ENCODE results near the gene MDM2.
"Not testable (repeated sequence)": the region's sequence is repeated elsewhere in the genome, so short reads cannot be mapped to it uniquely, and the experiment has no call there.

The MDM2 gene

DNA sequence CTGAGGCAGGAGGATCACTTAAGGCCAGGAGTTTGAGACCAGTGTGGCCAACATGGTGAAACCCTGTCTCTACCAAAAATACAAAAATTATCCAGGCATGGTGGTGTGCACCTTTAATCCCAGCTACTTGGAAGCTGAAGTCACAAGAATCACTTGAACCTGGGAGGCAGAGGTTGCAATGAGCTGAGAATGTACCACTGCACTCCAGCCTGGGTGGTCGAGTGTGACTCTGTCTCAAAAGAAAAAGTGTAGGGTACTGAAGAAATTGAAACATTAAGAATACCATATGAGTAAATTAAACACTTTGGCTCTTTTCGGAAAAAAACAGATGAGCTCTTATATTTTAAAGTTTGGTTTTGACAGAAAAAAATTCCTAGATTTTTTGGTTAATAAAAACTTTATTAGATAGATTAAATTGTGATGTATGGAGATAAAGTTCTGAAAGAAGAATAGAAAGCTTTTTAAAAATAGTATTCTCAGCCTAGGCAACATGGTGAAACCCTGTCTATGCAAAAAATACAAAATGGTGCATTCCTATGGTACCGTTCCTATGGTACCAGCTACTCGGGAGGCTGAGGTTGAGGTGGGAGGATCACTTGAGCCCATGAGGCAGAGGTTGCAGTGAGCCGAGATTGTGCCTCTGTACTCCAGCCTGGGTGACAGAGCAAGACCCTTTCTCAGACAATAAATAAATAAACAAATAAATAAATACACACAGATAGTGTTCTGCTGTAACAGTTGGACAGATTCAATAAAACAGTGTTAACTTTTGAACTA is 20.1 kb downstream of the MDM2 start:
- no peak for DNase-seq (ENCODE audit: low read depth, low spot score)

DNA sequence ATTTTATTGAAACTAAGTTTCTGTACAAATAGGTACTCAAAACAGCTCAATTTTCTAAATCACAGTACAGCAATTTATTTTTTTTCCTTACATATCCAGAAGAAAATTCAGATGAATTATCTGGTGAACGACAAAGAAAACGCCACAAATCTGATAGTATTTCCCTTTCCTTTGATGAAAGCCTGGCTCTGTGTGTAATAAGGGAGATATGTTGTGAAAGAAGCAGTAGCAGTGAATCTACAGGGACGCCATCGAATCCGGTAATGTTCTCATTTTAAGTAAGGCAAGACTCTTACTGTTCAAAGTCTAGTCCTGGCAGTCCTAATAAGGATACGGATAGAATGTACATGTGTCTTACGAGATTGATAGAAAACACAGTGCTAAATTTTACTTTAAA is 20.7 kb downstream of the MDM2 start:
- DNase-seq (ENCODE audit: low read depth, low spot score) = no peak

DNA sequence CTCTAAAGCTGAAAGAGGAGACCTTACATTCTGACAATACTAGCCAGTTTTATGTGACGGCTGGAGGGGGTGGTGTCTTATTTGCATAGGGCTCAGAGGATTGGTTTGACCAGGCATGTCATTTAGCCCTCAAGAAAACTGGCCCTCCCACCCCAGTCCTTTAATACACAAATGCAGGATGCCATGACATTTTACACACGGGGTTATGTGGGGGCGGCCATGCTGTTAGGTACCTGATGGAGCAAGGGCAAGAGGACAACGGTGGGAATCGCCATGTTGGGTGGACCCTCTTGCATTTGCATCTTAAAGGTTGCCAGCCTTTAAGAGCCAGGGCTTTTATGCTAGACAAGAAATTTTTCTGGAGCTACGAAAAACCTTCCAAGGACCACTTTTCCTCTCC is 23.3 kb downstream of the MDM2 start:
- no peak for DNase-seq (ENCODE audit: low read depth, low spot score)

DNA sequence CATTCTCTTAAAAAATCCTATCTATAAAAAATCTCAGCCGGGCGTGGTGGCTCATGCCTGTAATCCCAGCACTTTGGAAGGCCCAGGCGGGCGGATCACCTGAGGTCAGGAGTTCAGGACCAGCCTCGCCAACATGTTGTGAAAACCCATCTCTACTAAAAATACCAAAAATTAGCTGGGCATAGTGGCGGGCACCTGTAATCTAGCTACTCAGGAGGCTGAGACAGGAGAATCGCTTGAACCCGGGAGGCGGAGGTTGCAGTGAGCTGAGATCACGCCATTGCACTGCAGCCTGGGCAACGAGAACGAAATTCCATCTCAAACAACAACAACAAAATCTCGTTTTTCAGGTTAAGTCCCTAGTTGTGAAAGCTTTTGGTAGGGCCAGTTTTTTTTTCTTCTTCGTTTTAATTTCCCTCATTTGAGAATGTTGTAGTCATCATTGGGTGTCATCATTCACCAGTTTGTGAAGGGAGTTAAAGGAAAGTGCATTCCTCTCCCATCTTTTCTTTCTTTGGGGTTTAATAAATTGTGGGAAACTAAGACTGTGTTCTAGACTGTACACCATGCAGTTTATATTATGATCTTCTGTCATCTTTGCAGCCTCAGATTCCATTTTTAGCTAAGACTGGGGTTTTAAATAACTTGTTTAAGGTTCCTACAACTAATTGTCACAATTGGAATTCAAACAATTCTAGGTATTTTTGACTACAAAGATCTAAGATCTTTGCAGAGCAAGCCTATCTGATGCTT is 23.9 kb downstream of the MDM2 start:
- DNase-seq (ENCODE audit: low read depth, low spot score) = no peak

DNA sequence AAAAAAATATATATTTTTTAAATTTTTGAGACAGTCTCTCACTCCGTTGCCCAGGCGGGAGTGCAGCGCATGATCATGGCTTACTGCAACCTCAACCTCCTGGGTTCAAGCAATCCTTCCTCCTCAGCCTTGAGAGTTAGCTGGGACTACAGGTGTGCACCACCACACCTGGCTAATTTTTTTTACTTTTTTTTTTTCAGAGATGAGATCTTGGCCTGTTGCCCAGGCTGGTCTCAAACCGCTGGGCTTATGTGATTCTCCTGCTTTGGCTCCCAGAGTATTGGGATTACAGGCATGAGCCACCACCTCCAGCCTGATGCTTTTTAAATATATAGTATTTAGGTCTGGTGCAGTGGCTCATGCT is 24.5 kb downstream of the MDM2 start:
- DNase-seq (ENCODE audit: low read depth, low spot score) = no peak

DNA sequence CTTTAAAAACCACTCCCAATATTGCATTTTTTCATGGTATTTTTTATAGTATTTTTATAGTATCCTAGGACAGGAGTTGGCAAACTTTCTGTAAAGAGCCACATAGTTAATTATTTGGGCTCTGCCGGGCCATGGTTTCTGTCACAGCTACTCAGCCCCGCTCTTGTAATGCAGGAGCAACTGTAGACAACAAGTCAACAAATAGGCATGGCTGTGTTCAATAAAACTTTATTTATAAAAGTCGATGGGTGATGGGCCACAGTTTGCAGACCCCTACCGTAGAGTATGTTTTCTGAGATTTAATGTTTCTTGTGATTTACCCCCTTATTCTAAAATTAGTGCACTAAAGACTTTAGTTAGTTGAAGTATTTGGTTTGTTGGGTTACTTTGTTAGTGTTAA is 25.5 kb downstream of the MDM2 start:
- DNase-seq (ENCODE audit: low read depth, low spot score) = no peak

DNA sequence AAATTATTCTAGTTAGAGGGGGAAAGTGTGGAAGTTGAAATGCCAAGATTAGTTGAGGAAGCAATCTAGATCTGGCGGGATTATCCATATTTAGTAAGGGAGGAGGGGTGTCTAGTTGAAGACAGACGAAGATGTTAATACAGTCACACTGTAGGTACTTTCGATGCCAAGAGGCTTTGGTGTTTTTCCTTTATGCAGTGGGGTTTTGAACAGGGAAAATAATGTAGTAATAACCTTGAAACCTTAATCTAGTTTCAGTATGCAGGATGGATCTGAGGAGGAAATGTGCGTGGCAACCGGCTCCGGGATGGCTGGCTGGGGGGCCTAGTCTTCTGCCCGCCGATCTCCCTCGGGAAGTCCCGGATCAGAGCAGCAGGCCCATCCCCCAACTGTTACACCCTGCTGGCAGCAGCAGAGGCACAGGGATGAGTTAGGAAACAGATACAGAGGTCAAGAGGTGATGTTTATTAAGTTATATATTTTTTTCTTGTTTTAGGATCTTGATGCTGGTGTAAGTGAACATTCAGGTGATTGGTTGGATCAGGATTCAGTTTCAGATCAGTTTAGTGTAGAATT is 27.4 kb downstream of the MDM2 start:
- DNase-seq (ENCODE audit: low read depth, low spot score) = no peak

DNA sequence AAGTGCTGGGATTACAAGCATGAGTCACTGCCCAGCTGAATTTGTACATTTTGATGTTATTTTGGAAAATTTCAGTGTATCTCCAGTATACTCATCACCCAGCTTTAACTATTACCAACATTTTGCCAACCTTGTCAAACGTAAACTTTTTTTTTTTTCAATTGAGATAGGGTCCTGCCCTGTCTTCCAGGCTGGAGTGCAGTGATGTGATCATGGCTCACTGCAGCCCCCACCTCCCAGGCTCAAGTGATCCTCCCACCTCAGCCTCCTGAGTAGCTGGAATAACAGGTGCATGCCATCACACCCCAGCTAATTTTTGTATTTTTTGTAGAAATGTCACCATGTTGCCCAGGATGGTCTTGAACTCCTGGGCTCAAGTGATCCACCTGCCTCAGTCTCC is 29.2 kb downstream of the MDM2 start:
- DNase-seq (ENCODE audit: low read depth, low spot score) = no peak

DNA sequence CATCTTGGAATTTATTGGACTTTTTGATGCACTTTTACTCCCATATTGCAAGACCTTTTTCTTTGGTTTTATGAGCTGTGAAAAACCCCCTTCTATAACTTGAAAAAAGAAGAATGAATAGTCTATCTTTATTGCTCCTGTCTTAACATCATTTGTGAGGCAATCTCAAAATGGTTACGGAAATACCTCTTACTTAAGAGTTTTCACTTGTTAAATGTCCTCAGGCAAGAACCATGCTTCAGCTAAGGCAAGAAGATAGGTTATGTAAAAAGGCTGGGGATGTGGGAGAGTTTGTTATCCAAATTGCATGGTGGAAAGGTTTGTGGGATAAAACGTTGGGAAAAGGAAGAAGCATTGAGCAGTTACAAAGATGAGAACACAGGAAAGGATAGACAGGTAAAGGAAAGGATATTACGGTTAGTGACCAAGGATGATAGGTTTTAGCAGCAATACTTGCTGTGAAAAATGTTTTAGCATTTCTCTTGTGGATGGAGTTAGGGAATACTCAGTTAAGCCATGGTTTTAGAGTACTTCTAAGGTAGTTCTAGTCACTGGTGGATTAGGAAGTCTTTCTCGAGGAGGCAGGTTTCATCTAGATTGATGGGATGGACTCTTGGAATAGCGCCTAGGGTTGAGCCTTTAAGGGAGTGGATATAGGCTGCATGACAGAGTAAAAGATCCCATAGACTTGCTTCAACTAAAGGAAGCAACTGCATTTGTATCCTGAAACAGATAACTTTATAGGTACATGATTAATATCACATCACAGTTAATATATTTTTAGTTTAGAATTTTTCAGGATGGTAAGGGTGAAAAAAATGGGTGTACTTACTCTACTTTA is 30.3 kb downstream of the MDM2 start:
- DNase-seq (ENCODE audit: low read depth, low spot score) = no peak

DNA sequence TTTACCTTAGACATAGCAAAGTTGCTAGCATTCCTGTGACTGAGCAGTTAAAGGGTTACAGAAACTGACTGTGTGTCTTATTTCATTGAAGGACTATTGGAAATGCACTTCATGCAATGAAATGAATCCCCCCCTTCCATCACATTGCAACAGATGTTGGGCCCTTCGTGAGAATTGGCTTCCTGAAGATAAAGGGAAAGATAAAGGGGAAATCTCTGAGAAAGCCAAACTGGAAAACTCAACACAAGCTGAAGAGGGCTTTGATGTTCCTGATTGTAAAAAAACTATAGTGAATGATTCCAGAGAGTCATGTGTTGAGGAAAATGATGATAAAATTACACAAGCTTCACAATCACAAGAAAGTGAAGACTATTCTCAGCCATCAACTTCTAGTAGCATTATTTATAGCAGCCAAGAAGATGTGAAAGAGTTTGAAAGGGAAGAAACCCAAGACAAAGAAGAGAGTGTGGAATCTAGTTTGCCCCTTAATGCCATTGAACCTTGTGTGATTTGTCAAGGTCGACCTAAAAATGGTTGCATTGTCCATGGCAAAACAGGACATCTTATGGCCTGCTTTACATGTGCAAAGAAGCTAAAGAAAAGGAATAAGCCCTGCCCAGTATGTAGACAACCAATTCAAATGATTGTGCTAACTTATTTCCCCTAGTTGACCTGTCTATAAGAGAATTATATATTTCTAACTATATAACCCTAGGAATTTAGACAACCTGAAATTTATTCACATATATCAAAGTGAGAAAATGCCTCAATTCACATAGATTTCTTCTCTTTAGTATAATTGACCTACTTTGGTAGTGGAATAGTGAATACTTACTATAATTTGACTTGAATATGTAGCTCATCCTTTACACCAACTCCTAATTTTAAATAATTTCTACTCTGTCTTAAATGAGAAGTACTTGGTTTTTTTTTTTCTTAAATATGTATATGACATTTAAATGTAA is 31.5 kb downstream of the MDM2 start:
- no peak for DNase-seq (ENCODE audit: low read depth, low spot score)

DNA sequence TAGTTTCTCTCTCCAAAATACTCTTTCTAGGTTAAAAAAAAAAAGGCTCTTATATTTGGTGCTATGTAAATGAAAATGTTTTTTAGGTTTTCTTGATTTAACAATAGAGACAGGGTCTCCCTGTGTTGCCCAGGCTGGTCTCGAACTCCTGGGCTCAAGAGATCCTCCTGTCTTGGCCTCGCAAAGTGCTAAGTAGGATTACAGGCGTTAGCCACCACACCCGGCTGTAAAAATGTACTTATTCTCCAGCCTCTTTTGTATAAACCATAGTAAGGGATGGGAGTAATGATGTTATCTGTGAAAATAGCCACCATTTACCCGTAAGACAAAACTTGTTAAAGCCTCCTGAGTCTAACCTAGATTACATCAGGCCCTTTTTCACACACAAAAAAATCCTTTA is 33.2 kb downstream of the MDM2 start:
- not testable (repeated sequence) for DNase-seq (ENCODE audit: low read depth, low spot score)

DNA sequence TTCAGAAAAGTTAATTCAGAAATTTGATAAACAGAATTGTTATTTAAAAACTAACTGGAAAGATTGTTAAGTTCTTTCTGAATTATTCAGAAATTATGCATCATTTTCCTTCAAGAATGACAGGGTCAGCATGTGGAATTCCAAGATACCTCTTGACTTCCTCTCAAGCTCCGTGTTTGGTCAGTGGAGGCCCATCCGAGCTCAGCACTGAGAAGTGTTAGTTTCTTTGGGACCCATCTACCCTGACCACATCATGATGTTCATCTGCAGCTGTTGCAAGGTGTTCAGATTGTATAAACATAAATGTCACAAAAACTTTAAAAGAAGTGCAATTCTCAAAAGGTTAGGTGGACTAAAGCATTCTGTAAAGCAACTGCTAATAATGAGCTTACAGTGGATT is 33.7 kb downstream of the MDM2 start:
- DNase-seq (ENCODE audit: low read depth, low spot score) = no peak

DNA sequence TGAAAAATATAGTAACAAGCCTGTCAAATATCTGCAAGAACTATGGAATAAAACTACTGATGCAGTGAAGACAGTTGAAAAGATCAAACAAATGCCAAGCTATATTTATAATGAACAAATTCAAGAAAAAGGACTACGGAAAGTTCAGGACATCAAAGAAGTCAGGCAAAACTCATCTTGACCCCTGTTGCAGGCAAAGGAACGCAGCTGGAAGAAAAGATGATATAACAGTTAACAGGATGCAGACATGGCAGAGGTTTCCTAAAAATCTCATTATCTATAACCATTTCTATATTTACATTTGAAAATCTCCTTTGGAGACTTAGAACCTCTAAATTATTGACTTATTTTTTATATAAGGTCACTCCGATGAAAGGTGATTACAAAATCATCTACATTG is 34.1 kb downstream of the MDM2 start:
- no peak for DNase-seq (ENCODE audit: low read depth, low spot score)

DNA sequence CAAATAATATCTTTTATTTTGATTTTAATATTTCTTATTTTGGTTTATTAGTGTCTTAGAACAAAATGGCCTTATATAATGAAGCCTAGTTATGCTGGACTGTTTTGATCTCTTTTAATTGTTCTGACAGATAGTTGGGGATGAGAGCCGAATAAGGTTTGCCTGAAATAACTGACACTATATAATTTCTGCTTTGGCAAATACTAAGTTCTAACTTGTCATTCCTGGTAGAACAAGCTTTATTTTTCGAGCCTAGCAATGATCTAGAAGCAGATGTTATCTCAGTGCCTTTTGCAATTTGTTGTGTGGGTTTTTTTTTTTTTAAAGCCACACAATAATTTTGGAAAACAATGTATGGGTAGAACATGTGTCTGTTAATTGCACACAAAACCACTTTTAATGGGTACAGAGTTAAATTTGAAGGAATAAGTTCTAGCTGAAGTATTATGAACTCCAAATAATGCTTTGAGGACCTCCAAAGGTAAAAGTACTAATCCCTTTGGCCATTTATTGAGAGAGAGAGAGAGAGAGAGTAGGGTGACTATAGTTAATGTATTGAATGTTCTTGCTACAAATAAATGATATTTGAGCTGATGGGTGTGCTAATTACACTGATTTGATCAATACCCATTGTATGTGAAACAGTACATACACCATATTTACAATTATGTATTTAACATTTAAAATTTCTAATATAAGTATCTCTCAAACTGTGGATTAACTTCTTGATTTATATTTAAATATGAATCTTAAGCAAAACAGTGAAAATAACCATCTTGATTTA is 35.0 kb downstream of the MDM2 start:
- DNase-seq (ENCODE audit: low read depth, low spot score) = no peak

DNA sequence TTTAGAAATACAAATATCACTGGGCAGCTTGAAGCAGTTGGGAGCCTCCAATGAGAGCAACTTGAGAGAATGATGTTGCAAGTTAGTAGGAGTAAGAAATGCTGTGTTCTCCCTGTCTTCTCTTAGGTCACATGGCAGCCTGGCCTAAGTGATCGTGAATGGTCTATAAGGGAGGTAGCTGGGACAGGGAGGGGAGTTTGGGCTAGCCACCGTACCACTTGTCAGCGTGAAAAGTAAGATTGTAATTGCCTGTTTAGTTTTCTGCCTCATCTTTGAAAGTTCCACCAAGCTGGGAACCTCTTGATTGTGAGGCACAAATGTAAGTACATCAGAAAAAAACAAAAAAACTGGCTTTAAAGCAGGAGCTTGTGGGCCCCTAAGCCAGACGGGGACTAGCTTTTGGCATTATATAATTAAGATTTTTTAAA is 36.4 kb downstream of the MDM2 start:
- no peak for DNase-seq (ENCODE audit: low read depth, low spot score)

DNA sequence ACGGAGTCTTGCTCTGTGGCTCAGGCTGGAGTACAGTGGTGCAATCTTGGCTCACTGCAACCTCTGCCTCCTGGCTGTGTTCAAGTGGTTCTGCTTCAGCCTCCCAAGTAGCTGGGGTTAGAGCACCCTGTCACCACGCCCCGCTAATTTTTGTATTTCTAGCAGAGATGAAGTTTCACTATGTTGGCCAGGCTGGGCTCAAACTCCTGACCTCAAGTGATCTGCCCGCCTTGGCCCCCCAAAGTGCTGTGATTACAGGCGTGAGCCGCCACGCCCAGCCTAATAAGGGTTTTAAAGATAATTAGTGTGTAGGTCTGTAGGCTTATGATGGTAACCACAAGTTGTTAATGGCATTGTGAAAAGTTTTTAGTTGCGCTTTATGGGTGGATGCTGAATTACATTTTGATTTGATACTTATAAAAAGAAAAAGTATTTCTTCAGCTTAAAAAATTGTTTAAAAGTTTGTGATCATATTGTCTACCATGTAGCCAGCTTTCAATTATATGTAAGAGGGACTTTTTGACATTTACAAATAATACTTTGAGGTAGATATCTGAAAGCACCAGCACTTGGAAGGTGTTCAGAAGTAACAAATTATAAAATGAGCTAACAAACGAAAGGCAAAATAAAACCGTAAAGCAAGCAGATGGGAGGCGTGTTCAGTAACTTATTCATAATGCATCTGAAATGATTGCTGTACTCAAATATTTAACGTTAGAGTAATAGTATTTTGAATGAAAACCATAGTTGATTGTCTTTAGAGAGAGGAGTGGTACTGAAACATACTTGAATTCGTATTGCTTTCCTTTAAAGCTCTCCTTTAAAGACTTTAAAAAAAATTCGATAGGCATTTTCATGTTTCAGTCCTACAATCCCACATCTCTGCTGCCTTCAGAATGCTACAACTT is 37.1 kb downstream of the MDM2 start:
- DNase-seq (ENCODE audit: low read depth, low spot score) = no peak

DNA sequence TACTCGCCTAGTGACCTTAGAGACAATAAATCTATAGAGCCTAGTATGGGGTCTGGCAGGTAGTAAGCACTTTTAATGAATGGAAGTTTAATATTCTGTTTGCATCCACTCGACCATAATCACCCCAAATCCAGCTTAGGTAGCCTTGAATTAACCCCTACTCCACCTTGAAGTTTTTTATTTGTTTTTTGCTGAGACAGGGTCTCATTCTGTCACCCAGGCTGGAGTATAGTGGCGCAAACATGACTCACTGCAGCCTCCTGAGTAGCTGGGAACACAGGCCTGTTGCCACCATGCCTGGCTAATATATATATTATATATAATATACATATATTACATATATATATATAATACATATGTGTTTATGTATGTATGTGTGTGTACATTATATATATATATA is 38.8 kb downstream of the MDM2 start:
- no peak for DNase-seq (ENCODE audit: low read depth, low spot score)

DNA sequence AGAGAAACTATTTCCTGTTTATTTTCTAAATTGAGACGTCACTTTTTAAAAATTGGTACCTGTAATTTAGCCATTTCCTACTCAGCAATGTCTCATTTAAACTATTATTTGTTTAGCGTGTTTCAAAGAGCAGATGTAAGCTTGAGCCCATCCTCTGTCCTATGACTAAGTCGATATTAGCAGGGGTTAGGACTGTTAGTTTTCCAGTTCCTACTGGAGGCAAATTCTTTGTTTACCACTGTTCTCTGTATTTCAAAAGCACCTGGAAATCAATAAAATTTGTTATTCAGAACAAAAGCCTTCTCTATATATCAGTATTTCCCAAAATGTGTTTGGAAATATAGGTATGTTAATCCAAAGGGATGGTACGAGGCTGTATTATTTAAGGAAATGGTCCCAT is 42.4 kb downstream of the MDM2 start:
- DNase-seq (ENCODE audit: low read depth, low spot score) = no peak
